ENCODE results near the gene INPP5E.

Gene INPP5E

GRCh38 chr9:136447173-136447778, 7.6 kb upstream of the INPP5E start:
- no peak for DNase-seq (ENCODE audit: low read depth in 2 of 2)

- DNase-seq (ENCODE audit: low read depth in 2 of 2): no peak
These were observed 6.2 kb upstream of the INPP5E start for GRCh38 chr9:136445799-136446198.

- DNase-seq (ENCODE audit: low read depth in 2 of 2): no peak
These were observed 4.5 kb upstream of the INPP5E start for GRCh38 chr9:136444102-136444501.

GRCh38 chr9:136443687-136444086, 4.0 kb upstream of the INPP5E start:
- DNase-seq (ENCODE audit: low read depth in 2 of 2): no peak

- DNase-seq (ENCODE audit: low read depth in 2 of 2): no peak
These were observed 3.4 kb upstream of the INPP5E start for GRCh38 chr9:136443087-136443486.

GRCh38 chr9:136442265-136442664, 2.6 kb upstream of the INPP5E start:
- no peak for DNase-seq (ENCODE audit: low read depth in 2 of 2)

- DNase-seq (ENCODE audit: low read depth in 2 of 2): no peak
These were observed 2.1 kb upstream of the INPP5E start for GRCh38 chr9:136441681-136442245.

- DNase-seq (ENCODE audit: low read depth in 2 of 2): no peak
These were observed 1.6 kb upstream of the INPP5E start for GRCh38 chr9:136441191-136441680.

GRCh38 chr9:136438548-136439480, 831 bp downstream of the INPP5E start:
- peak; percentile 44 to 45 for DNase-seq (ENCODE audit: low read depth in 2 of 2)

- DNase-seq (ENCODE audit: low read depth in 2 of 2): no peak
These were observed 1.7 kb downstream of the INPP5E start for GRCh38 chr9:136437839-136438547.

GRCh38 chr9:136437430-136437829, 2.2 kb downstream of the INPP5E start:
- no peak for DNase-seq (ENCODE audit: low read depth in 2 of 2)

- no peak for DNase-seq (ENCODE audit: low read depth in 2 of 2)
These were observed 3.5 kb downstream of the INPP5E start for GRCh38 chr9:136436055-136436634.

- DNase-seq (ENCODE audit: low read depth in 2 of 2): no peak
These were observed 5.0 kb downstream of the INPP5E start for GRCh38 chr9:136434580-136435169.

GRCh38 chr9:136433849-136434579, 5.6 kb downstream of the INPP5E start:
- no peak for DNase-seq (ENCODE audit: low read depth in 2 of 2)

GRCh38 chr9:136433043-136433715, 6.5 kb downstream of the INPP5E start:
- no peak for DNase-seq (ENCODE audit: low read depth in 2 of 2)

GRCh38 chr9:136432591-136432990, 7.1 kb downstream of the INPP5E start:
- DNase-seq (ENCODE audit: low read depth in 2 of 2): no peak

- DNase-seq (ENCODE audit: low read depth in 2 of 2): no peak
These were observed 7.8 kb downstream of the INPP5E start for GRCh38 chr9:136431782-136432350.

GRCh38 chr9:136430588-136431234, 8.9 kb downstream of the INPP5E start:
- DNase-seq (ENCODE audit: low read depth in 2 of 2): no peak

All from stimulated activated CD8-positive, alpha-beta memory T cell treated with anti-CD3 and anti-CD28 coated beads, Interleukin-2, amount 100 ng/mL, for 48 hours (primary cell).